ENCODE results near the gene C1QTNF12.

DNA sequence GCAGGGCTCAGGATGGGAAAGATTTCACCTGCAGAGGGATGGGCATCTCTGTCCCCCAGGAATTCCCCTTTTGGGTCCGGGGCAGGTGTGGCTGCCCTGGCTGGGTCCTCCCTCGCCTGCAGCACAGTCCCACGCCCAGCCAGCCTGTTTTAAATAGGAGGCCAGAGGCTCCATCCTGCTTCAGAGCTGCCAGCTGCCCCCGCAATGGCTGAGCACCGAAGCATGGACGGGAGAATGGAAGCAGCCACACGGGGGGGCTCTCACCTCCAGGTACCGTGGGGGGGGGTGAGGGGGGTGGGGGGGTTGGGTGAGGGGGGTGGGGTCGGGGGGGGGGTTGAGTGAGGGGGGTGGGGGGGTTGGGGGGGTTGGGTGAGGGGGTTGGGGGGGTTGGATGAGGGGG is 37.3 kb upstream of the C1QTNF12 start:
- no peak for TF ChIP-seq POLR2AphosphoS5 (IDR thresholded peaks at IDR 0.05; ENCODE audit: low read depth, low read length)
- TF ChIP-seq TCF12 (IDR thresholded peaks at IDR 0.05) = no peak
- TF ChIP-seq, protein P1, sequence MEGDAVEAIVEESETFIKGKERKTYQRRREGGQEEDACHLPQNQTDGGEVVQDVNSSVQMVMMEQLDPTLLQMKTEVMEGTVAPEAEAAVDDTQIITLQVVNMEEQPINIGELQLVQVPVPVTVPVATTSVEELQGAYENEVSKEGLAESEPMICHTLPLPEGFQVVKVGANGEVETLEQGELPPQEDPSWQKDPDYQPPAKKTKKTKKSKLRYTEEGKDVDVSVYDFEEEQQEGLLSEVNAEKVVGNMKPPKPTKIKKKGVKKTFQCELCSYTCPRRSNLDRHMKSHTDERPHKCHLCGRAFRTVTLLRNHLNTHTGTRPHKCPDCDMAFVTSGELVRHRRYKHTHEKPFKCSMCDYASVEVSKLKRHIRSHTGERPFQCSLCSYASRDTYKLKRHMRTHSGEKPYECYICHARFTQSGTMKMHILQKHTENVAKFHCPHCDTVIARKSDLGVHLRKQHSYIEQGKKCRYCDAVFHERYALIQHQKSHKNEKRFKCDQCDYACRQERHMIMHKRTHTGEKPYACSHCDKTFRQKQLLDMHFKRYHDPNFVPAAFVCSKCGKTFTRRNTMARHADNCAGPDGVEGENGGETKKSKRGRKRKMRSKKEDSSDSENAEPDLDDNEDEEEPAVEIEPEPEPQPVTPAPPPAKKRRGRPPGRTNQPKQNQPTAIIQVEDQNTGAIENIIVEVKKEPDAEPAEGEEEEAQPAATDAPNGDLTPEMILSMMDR (IDR thresholded peaks at IDR 0.05) = no peak
- TF ChIP-seq MEF2A (IDR thresholded peaks at IDR 0.05; ENCODE audit: borderline replicate concordance, low read depth) = no peak
- no peak for TF ChIP-seq GATA2 (CRISPR knock-in tag; IDR thresholded peaks at IDR 0.05)
- TF ChIP-seq, protein P2, sequence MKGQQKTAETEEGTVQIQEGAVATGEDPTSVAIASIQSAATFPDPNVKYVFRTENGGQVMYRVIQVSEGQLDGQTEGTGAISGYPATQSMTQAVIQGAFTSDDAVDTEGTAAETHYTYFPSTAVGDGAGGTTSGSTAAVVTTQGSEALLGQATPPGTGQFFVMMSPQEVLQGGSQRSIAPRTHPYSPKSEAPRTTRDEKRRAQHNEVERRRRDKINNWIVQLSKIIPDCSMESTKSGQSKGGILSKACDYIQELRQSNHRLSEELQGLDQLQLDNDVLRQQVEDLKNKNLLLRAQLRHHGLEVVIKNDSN (IDR thresholded peaks at IDR 0.05; ENCODE audit: borderline replicate concordance, low read depth) = no peak
- no peak for TF ChIP-seq RAD21 (IDR thresholded peaks at IDR 0.05; ENCODE audit: low read length)
- no peak for TF ChIP-seq GABPA (IDR thresholded peaks at IDR 0.05; ENCODE audit: low read depth)
- TF ChIP-seq, protein P3, sequence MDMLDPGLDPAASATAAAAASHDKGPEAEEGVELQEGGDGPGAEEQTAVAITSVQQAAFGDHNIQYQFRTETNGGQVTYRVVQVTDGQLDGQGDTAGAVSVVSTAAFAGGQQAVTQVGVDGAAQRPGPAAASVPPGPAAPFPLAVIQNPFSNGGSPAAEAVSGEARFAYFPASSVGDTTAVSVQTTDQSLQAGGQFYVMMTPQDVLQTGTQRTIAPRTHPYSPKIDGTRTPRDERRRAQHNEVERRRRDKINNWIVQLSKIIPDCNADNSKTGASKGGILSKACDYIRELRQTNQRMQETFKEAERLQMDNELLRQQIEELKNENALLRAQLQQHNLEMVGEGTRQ (IDR thresholded peaks at IDR 0.05; ENCODE audit: borderline replicate concordance, low read depth, low read length) = no peak
- TF ChIP-seq MXI1 (IDR thresholded peaks at IDR 0.05; ENCODE audit: low read depth, low read length) = no peak

Measured in SK-N-SH (cell line).